Inferior parietal cortex (tissue), 1 donor: Measurements from ENCODE around the gene EXOC6B.
"Not testable (repeated sequence)": the region's sequence is repeated elsewhere in the genome, so short reads cannot be mapped to it uniquely, and the experiment has no call there.

Experiments used
- DNase-seq: peaks from one replicate; pipeline ENCODE4 v3.0.0-alpha.2; 2016; ENCODE audit errors: extremely low spot score

EXOC6B gene

GRCh38 chr2:72681016-72681995, 144.5 kb downstream of the EXOC6B start:
- no peak for DNase-seq

DNA sequence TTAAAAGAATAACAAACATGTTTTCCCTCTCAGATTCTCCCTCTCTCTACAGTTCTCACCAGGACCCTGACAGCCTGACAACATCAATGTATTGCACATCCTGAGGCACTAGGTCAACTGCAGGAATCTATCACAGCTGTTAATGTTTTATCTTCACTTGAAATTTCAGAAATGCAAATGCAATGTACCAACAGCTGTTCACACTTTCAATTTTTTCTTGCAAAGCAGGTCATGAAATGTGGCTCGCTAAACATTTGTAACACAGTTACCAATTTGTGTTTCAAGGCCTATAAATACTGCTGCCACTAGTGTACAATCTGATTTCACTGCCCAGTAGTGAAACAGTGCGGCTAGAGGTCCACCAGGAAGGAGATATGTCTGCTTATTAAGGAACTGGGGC, 147.8 kb downstream of the EXOC6B start:
- no peak for DNase-seq

GRCh38 chr2:72676341-72677025, 149.3 kb downstream of the EXOC6B start:
- no peak for DNase-seq

DNA sequence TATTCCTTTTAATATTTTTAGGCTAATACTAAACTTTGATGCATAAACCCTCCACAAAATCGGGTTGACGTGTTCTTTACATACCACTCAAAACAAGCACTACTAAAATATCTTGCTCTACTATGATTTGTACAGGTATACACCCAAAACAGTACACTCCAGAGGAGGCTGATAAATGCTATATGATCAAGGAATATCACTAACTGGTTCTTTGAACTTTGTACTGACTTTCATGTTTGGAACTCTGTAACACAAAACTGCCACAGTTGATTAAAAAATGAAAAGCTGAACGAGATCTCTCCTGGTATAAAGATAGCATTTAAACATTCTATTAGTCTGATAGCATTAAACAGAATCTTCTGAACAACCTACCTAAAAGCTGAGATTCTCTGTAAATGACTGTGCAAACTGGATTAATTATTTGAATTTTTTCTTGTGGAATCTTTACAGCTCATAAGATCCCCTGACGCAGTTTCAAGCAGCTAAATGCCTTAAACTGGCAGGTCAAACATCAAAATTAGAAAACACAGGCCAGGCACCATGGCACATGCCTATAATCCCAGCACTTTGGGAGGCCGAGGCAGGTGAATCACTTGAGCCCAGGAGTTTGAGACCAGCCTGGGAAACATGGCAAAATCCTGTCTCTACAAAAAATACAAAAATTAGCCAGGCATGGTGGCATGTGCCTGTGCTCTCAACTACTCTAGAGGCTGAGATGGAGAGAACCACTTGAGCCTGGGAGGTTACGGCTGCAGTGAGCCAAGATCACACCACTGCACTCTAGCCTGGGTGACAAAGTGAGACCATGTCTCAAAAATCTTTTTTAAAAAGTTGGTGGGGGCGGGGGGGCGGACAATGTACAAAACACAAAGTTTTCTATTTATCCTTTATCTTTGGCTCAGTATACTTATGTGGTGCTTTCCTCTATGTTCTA, 150.6 kb downstream of the EXOC6B start:
- no peak for DNase-seq

- DNase-seq, result no peak
Measured at GRCh38 chr2:72673279-72673678, 152.6 kb downstream of the EXOC6B start.

GRCh38 chr2:72669121-72669520, 156.7 kb downstream of the EXOC6B start:
- no peak for DNase-seq

GRCh38 chr2:72668647-72669046, 157.2 kb downstream of the EXOC6B start:
- DNase-seq, result no peak

DNA sequence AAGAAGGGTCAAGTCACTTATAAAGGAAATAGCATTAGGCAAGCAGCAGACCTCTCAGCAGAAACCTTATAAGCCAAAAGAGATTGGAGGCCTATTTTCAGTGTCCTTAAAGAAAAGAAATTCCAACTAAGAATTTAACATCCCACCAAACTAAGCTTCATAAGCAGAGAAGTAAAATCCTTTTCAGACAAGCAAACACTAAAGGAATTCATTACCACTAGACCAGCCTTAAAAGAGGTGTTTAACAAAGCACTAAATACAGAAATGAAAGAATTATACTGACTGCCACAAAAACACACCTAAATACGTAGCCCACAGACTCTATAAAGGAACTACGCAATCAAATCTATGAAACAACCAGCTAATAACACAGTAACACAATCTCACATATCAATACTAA, 160.4 kb downstream of the EXOC6B start:
- no peak for DNase-seq

GRCh38 chr2:72661985-72662384, 163.8 kb downstream of the EXOC6B start:
- no peak for DNase-seq

DNA sequence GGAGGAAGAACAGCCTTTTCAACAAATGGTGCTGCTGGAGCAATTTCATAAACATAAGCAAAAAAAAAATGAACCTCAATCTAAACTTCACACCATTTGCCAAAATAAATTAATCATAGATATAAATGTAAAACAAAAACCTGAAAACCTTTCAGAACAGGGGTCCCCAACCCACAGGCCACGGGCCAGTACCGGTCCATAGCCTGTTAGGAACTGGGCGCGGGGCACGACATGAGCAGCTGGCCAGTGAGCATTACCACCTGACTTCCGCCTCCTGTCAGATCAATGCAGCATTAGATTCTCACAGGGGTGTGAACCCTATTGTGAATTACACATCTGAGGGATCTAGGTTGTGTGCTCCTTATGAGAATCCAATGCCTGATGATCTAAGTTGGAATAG, 176.0 kb downstream of the EXOC6B start:
- DNase-seq, result no peak

GRCh38 chr2:72641221-72641620, 184.6 kb downstream of the EXOC6B start:
- DNase-seq, result not testable (repeated sequence)

GRCh38 chr2:72638600-72639211, 187.1 kb downstream of the EXOC6B start:
- no peak for DNase-seq

DNA sequence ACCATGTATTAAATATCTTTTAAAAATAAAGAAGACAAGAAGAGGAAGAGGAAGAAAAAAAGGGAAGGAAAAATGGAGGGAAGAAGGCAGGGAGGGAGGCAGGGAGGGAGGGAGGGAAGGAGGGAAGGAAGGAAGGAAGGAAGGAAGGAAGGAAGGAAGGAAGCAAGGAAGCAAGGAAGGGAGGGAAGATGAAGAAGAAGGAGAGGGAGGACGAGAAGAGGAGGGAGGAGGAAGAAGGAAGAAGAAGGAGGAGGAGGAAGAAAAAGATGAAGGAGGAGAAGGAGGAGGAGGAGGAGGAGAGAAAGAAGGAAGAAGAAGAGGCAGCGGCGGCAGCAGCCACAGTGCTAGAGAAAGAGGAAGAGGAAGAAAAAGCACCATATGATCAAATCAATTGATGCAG, 189.6 kb downstream of the EXOC6B start:
- no peak for DNase-seq

- no peak for DNase-seq
Measured at GRCh38 chr2:72630767-72631166, 195.1 kb downstream of the EXOC6B start.

GRCh38 chr2:72629062-72629461, 196.8 kb downstream of the EXOC6B start:
- DNase-seq, result no peak

DNA sequence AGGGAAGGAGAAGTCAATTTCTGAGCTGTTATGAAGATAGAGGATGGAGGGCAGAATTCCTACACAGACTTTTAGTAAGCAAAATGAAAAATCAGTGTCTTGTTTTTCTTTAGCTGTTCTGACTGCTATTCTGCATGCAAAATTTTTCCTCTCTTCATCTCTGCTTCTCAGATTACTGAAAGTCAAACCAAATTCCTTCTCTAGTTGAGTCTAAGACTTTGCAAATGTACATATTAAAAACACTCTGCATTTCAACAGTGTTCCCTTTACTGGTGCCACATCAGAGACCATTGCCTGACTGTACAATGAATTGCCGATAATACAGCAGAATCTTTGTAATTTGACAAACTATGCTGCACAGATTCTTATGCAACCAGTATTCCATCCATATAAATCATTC, 198.8 kb downstream of the EXOC6B start:
- no peak for DNase-seq

DNA sequence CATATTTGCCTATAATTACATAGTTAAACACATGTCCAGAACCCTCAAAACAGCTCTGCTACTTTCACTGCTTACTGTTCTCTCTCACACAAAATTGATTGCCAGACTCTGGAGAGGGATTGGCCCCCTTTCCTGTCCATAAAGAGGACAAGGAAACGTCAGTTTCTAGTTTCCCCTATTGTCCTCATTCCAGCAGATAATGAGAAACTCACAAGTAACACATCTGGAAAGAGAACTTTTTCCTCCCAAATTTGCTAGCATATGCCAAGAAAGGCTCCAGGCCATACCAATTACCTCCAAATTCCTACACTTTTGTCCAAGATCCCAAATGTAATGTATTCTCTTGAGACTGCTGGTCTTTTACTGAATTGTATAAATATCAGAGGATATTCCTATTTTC, 200.5 kb downstream of the EXOC6B start:
- DNase-seq, result no peak

- no peak for DNase-seq
Measured at GRCh38 chr2:72623481-72623880, 202.4 kb downstream of the EXOC6B start.

- DNase-seq, result no peak
Measured at GRCh38 chr2:72619626-72620025, 206.2 kb downstream of the EXOC6B start.

- peak; percentile 25 for DNase-seq
Measured at GRCh38 chr2:72613931-72614330, 211.9 kb downstream of the EXOC6B start.

DNA sequence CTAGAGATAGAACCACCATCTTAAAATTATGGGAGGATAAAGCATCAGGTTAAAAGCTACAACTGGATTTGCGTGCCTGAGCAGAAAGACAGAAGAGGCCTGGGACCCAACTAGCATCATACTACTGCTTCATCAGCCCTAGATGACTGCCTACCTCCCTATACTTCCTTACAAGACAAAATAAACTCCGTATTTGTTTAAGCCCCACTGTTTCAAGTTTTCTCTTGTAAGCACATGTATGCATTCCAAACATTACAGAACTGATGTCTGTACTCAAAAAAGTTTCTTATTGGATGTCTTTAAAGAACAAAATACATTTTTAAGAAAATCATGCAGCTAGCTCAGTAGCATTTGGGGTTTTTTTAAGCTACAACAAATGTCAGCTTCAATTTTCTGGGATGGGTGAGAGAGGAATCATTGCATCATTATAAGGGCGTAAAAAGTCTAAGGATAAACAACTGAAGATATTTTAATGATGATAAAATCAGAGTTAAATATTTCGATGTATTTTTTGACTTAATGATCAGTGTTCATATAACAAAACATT, 213.1 kb downstream of the EXOC6B start:
- DNase-seq, result no peak
